NCI-H2029 treated with DMSO at 0.1 percent for 48 hours (cell line): Measurements from ENCODE around the gene FGFR3.
A peak's percentile ranks its signal among the peaks of the same experiment; 100 is the strongest.

Experiments
- DNase-seq: peaks from one replicate; lab custom pipeline; 2025; lab: John Stamatoyannopoulos, UW

The FGFR3 gene

DNA sequence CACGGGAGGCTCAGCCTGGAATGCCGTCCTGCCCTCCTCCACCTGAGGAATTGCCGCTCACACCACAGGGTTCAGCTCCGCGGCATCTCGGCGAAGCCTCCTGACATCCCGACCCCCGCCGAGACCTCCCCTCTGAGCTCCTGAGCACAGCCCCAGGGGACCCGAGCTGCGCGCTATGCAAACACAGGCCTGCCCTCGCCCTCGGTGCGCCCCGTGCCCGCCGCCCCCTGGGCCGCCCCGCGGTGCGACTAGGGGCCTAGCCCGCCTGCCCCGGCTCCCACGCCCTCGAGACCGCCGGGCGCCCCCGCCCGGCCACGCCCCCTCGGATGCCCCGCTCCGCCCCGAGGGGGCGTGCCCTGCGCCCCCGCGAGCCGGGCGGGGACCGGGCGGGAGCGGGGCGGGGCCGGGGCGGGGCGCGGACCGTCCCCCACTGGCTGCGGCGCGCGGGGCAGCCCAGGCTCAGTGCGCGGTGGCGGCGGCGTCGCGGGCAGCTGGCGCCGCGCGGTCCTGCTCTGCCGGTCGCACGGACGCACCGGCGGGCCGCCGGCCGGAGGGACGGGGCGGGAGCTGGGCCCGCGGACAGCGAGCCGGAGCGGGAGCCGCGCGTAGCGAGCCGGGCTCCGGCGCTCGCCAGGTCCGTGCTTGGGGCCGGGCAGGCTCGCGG lies at the start of gene FGFR3:
Gene FGFR3 (plus strand): TSS at position 462 of the 664 bp plus-strand sequence. CDS start 642 bp downstream, outside the sequence.
- no peak for DNase-seq

DNA sequence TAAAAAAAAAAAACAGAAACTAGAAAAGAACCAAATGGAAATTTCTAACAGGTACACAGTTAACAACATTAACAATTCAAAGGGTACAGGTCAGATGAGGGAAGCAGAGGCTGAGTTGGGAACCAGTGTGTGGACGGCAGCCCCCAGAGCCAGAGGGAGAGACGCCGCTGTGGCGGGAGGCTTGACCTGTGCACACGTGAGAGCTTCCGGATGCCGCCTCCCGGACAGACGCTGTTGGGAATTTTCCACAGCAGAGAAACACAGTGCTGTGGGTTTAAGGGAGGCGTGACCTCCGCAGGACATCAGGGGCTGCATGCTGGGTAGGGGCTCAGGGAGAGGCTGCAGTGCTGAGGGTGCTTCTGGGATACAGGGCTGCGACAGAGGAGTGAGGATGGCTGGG lies 49.5 kb upstream of the FGFR3 start:
- no peak for DNase-seq

DNA sequence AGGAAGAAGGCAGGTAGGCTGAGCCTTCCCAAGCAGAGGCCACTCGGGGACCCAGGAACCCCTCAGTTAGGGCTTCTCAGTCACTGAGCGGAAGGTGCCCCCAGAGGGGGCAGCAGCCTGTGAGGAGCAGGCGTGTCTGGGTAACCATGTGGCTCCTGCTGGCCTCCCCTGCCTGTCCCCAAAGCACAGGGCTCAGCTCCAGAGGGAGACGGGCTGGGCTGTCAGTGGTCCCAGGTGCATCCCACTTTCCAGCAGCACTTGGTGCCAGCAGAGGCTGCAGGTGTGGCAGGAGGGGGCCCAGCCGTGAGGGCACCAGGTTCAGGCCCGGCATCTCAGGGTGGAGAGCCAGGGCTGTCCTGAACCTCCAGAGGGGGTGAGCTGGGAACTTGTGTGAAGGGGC lies 49.1 kb upstream of the FGFR3 start:
- no peak for DNase-seq

DNA sequence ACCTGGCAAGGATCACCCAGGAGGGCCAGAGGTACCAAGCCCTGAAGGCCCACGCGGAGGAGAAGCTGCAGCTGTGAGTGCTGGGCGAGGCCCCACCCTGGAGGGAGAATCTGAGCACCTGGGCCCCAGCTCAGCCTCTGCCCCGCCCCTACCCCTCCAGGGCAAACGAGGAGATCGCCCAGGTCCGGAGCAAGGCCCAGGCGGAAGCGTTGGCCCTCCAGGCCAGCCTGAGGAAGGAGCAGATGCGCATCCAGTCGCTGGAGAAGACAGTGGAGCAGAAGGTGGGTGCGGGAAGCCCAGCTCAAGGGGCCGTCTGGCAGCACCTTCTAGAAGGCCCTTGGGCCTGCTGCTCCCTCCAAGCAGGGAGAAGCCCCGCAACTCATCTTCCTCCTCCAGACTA lies 48.5 kb upstream of the FGFR3 start:
- no peak for DNase-seq

DNA sequence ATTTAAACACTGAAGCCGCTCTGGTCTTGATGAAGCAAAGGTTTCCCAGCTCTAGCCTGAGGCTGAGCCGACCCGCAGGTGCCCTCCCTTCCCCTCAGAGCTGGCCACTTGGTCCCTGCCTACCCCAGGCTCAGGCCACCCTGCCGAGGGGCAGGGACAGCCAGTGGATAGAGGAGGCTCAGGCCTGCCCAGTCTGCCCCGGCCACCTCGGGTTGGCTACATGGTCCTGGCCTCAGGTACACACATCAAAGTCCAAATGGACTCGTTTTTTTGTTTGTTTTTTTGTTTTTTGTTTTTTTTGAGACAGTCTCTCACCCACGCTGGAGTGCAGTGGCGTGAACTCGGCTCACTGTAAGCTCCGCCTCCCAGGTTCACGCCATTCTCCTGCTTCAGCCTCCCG lies 47.9 kb upstream of the FGFR3 start:
- DNase-seq, result no peak

DNA sequence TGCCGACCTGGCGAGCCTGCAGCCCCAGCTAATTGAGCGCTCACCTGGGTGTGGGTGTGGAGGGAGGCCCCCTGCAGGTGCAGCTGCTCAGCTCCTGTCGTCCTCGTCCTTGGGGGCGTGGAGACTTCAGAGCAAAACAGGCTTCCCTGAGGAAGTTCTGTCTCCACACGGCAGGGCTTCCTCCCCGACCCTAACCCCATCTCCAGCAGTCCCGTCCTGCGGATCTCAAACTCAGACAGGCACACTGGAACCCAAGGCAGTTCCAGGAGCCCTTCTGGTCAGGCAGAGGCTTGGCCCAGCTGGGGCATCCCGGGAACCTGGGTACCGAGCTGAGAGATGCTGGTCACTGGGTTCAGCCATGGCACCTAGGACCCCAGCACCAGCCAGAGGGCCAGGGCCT lies 47.4 kb upstream of the FGFR3 start:
- DNase-seq, result no peak

DNA sequence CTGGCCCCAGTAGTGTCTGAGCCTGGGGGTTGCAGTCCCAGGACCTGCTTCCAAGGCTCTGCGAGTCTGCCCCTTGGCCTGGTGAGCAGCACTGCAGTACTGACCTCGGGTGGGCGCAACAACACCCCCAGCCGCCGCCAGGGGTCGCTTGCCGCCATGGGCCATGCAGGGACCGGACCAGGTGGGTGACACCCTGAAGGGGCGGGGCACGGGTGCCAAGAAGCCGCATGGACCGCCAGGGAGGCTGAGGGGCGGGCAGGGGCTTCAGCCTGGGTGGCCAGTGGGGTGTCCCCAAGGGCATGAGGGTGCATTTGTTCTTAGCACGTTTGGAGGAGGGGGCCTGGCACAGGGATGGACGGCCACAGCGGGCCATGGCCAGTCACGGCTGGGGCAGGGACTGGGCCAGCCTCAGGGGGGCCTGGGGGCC lies 46.8 kb upstream of the FGFR3 start:
- no peak for DNase-seq

DNA sequence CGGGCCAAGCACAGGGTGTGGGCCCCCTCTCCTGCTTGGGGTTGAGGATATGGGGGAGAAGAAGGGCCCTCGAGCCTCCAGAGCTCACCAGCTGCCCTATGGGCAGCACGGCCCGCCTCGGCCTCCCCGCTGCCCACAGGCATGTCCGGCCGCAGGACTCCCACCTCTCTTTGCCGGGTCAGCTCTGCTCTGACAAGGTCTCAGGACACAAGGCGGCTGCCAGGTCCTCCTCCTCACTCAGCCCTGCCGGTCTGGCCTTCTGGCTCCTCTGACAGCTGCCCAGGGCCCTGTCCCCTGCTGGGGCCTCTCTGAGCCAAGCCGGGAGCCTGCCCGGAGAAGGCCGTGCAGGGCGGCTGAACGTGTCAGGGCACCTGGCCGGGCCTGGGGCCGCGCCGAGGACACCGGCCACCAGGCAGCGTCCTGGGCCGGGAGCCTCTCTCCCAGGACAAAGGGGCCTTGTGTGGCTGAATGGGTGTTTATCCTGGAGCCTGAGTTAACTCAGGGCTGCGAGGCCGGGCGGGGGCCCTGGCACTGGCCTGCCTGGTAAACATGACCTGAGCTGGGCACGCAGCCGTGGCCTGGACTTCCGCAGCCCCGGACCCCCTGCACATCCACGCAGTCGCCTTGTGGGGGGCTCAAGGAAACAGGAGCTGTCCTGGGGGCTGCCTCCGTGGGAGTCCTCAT lies 46.0 kb upstream of the FGFR3 start:
- DNase-seq, result no peak

DNA sequence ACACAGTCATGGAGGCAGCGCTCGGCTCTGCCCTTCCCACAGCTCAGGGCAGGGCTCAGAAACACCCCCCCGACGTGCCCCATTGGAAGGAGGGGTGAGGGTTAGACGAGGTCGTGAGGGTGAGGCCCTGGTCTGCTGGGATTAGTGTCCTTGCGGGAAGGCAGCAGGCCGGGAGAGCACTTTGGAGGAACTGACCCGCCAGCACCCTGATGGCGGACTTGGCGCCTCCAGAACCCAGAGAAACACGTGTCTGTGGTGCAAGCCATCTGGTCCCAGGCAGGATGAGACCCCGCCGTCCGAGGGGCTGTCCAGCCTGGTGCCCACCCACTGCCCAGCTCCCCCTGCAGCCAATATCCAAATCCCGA lies 45.5 kb upstream of the FGFR3 start:
- DNase-seq, result no peak

DNA sequence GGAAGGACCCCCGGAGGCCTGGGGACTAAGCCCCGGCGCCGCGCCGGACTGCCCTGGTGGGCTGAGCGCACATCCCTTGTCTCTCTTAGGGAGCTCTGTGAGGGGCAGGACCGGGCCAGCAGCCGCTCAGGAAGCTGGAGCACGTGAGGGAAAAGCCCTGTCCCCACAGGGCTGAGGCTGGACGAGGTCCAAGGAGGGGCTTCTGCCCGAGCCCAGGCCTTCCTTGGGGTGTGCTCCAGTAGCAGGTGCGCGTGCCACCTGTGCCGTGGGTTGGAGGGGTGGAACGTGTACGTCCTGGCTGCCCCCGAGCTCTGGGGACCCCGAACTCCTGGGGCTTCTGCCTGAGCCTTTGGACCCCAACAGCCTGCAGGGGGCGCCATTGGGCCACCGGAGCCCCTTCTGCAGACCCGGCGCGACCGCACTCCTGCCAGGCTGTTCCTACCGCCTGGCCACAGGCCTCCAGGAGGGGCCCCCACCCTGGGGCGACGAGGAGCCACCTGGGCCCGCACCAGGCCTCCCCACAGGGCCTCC lies 44.6 kb upstream of the FGFR3 start:
- peak; percentile 6 for DNase-seq

DNA sequence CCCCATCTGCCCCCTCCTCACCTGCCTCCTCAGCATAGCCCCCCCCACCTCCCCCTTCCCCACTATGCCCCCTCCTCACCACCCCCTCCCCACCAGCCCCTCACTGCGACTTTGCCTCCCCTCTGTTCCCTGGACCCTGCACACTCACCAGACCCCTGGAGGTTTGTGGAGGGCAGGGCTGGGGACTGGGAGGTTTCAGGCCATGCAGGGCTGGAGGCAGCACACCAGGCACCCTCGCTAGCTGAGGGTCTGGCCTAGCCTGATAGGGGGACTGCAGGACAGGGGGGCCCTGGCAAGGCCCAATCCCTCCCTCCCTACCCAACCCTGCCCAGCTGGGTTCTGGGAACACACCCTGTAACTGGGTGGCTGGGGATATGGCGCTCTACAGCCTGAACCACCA lies 43.7 kb upstream of the FGFR3 start:
- DNase-seq, result no peak

DNA sequence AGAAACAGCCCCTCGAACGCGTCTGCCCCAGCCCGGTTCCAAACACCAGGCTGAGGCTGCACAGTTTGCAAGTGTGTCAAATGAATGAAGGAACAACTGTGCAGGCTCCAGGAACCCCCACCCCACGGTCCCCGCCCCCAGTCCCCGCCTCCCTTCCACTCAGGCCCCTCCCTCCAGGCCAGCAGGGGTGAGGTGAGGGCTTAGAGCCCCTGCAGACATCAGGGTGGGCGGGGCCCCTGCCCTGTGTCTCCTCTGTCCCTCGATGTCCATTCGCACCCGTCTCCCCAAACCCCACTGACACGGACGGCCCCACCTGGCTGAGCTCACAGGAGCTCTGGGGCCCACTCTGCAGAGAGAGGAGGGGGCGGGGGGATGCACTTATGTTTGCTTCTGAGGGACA lies 43.3 kb upstream of the FGFR3 start:
- no peak for DNase-seq

DNA sequence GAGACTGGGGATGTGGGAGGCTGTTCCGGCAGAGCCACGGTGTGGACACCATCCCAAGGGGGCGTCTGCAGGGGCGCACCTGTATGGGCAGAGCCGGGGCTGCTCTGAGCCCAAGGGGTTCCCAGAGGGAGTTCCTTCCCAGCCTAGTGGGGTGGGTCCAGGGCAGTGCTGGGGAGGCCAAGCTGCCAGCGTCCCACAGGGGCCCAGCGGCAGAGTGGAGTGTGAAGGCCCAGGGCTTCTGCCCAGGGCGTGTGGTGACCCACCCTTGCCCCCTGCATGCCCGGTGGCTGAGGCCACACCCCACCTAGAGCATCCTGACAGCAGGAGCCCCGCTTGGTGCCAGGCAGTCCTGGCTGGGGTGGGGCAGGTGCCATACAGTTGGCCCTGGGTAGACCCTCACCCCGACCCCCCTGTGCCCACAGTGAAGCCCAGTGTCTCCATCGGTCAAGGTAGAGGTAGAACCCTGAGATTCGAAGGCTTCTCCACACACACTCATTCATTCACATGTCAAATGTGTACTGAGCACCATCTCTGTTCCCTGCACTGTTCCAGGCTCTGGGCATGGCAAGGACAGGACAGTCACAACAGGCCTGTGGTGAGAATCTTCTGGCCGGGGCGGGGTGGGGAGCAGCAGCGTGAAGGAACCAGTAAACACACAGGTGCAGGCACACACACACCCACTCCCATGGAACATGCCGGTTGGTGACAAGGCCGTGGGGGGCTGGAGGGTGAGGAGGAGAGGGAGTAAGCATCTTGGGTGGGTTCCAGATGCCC lies 42.5 kb upstream of the FGFR3 start:
- no peak for DNase-seq

DNA sequence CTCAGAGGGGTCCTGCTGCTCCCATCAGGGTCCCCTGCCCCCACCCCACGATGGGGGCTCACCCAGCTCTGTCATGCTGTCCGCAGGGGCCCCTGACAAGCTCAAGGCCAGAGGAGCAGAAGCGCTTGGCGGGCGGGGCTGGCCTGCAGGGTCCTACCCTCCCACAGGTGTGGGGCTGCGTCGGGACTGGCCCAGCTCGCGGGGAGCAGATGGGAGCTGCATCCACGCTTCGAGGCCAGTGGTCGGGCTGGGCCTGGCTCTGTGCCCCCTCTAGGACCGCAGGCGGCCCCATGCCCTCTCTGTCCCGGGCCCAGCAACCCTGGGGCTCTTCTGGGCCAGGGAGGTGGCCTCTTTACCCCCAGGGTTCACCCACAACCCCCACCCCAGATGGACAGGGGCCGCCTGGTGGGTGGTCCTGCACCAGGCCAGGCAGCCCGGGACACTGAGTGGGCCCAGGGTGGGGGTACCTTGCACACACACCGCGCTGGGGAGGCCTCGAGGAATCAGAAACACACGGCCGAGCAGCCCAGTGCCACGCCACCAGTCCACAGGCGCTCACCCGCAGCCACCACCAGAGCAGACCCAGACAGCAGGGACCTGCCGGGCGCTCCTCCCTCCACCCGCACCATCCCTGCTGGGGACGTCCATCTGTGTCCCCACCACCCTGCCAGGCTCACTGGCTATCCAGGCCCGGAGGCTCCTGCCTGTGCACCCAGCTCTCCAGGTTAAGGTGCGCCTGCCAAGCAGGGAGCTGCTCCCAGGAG lies 41.8 kb upstream of the FGFR3 start:
- no peak for DNase-seq

DNA sequence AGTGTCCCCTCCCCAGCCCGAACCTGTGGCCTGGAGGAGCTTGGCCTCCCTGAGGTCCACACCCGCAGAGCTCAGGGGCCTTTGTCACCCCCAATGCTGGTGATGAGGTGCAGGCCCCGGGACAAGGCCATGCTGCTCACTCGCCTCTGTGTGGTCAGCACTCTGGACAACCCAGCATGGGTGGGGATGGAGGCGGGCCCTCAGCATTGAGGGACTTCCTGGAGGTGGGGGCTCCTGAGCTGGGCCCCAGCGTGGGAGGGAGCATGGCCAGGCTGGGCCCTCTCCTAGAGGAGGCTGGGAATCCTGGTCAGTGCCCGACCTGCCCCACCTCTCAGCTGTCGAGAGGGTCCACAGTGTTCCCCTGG lies 41.2 kb upstream of the FGFR3 start:
- no peak for DNase-seq

DNA sequence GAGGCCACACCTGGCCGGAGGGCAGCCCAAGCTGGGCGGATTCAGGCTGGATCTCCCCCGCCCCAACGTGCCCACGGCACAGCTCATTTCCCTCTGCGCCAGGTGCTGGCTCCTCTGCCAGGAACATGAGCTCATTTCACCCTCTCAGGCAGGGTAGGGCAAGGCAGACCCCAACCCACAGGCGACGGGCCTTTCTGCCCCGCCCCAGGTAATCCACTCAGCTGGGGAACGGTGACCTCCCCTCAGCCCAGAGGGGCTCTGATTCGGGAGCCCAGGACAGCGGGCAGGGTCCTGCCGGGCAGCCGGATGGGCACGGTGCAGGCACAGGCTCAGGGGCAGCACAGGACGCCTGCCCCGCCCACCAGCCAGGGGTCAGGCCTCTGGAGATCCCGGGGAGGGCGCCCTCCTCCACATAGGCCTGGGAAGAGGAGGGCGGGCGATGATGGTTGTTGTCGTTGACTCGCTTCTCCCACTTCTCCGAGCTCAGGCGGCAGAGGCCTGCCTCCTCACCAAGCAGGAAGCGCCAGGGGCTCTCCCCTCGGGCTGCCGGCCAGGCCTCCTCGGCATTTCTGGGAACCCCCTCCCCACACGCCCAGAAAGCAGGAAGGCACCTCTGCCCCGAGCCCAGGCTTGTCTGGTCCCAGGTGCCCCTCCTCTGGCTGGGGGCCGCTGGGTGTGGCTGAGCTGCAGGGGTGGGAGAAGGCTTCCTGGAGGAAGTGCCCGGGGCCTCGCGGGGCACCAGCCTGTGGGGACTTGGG lies 40.6 kb upstream of the FGFR3 start:
- no peak for DNase-seq

DNA sequence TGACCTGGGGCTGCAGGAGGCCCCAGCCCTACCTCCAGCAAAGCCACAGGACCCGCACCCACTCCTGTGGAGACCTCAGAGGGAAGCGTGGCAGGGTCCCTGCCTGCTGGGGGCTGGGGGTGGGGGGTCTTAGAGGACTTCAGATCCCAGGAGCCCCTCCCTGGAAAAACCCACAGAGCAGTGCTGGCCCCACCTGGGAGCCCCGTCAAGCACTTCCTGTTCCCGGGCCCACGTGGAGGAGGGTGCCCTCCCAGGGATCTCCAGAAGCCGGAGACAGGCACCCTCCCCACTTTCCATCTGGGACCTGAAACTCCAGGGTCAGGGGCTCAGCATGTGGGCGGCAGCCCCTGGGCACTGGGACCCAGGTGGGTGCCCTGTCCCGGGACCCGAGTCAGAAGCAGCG lies 39.8 kb upstream of the FGFR3 start:
- no peak for DNase-seq

DNA sequence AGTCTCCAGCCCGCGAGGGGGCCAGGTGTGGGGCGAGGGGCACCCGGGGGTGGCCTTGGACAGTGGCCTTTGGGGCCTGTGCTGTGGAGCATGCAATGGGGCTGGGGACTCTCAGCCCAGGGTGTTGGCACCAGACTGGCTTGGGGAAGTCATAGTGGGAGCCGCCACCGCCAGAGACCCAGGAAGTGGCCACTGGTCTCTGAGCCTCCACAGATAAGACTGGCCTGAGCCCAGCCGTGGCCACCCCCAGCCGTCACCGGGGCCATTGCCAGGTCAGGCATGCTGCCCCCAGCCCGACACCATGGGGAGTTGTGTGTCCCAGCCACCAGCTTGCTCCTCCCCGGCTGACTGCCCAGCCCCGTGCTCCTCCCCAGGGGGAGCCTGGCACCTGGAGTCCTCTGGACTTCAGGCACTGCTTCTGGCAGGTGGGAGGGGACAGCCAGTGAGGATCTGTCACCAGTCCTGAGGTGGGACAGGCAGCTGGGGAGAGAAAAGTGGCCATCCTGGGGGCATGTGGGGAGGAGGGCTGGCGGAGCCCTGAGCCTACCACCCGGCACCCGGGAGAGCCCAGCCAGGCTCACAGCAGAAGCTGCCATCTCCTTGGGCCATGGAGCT lies 39.3 kb upstream of the FGFR3 start:
- DNase-seq, result no peak

DNA sequence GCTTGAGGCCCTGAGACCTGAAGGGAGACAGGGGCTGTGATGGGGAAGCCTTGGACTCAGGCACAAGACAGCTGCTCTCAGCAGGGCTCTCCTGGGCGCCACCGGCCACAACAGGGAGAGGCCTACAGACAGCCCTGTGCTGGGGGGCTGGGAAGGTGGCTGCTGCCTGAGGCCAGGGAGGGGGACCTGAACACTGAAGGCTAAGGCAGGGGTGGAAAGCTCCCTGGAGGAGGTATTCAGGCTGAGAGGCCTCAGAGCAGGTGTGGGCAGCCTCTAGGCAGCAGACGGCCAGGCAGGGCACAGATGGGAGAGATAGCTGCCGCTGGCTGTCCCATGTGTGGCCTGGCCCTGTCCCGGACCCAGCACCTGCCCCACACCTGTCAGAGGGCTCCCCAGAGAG lies 38.8 kb upstream of the FGFR3 start:
- DNase-seq, result no peak

DNA sequence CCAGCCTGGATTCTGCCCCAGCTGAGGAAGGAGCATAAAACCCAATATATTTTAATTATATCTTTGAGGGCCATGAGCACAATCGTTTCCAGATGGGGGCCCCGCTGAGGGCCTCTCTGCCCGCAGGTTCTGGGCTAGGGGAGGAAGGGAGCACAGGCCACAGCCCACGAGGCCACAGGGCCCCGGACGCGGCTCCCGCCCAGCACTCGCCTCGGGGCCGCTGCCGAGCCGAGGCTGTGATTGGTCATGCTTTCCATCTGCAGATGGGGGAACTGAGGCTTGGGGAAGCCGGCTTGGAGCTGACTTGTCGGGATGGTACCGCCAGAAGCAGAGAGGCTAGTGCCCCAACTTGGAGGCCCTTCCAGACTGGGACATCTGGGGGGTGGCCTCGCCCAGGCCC lies 37.8 kb upstream of the FGFR3 start:
- DNase-seq, result no peak

DNA sequence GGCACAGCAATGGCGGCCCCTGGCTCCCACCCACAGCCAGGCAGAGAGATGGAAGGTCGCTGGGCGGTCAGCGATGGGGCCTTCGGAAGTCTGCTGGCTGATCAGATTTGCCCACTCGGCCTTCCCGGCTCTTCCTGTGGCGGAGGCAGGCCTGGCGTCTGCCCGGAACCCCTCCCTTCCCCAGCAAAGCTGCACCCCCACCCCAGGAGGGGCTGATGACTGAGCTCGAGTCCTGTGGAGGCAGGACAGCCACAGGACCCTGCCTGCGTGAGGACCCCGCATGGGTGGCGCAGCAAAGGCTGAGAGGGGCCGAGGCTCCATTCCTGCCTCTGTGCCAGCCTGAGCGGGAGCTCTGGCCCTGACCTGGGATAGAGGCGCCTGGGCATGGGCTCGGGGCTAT lies 37.0 kb upstream of the FGFR3 start:
- DNase-seq, result no peak
